HepG2 (cell line): Measurements from ENCODE around the gene TBC1D12. TPM values are rescaled to one million over a fixed set of nuclear protein-coding genes. Genes with fewer than 3 reads are reported as not detected.

Source experiments
- CREB1 ChIP-seq, 2 experiments: fragments of 450-650 bp in 1 of 2; IDR thresholded peaks; 2 replicates each; pipeline ENCODE4 v1.6.1; 2016 to 2017; ENCODE audit warnings: control low read depth in 1 of 2, mild to moderate bottlenecking in 1 of 2, missing compliant biosample characterization in 1 of 2, missing genetic modification characterization in 1 of 2
- DMAP1 ChIP-seq: IDR thresholded peaks from 2 replicates; pipeline ENCODE4 v1.6.1; 2016
- ERF ChIP-seq: IDR thresholded peaks from 2 replicates; pipeline ENCODE4 v1.6.1; 2018; ENCODE audit warnings: missing biosample characterization, missing genetic modification reagents
- GATAD1 ChIP-seq: IDR thresholded peaks from 2 replicates; pipeline ENCODE4 v1.6.1; 2016; ENCODE audit warnings: missing genetic modification reagents, missing compliant biosample characterization
- HMGA1 ChIP-seq: sonication (generic); formaldehyde crosslinking; conservative IDR thresholded peaks from 2 replicates; pipeline ENCODE4 v1.4.0; 2020; ENCODE audit warnings: missing genetic modification reagents
- JUNB ChIP-seq: sonication (generic); formaldehyde crosslinking; IDR thresholded peaks from 2 replicates; pipeline ENCODE4 v1.8.0; 2022; ENCODE audit warnings: missing genetic modification reagents, mild to moderate bottlenecking, borderline replicate concordance
- MED8 ChIP-seq: sonication (generic); formaldehyde crosslinking; IDR thresholded peaks from 2 replicates; pipeline ENCODE4 v1.8.1; 2023; ENCODE audit warnings: mild to moderate bottlenecking, missing genetic modification reagents; ENCODE audit not compliant: insufficient replicate concordance
- MNT ChIP-seq: fragments of 450-650 bp; IDR thresholded peaks from 2 replicates; pipeline ENCODE4 v1.6.1; 2016
- RERE ChIP-seq: IDR thresholded peaks from 2 replicates; pipeline ENCODE4 v1.6.1; 2016; ENCODE audit warnings: low read depth, missing genetic modification reagents, missing compliant biosample characterization
- ZBTB7B ChIP-seq: sonication (generic); formaldehyde crosslinking; IDR thresholded peaks from 2 replicates; pipeline ENCODE4 v1.4.0; 2020; ENCODE audit warnings: missing genetic modification reagents
- ZNF503 ChIP-seq: sonication (generic); formaldehyde crosslinking; IDR thresholded peaks from 2 replicates; pipeline ENCODE4 v1.4.0; 2020; ENCODE audit warnings: missing genetic modification reagents
- ZNF672 ChIP-seq: sonication (generic); formaldehyde crosslinking; IDR thresholded peaks from 2 replicates; pipeline ENCODE4 v1.8.1; 2022; ENCODE audit warnings: missing genetic modification reagents
- ZSCAN22 ChIP-seq: sonication (generic); formaldehyde crosslinking; IDR thresholded peaks from 2 replicates; pipeline ENCODE4 v1.4.0; 2020; ENCODE audit warnings: mild to moderate bottlenecking, missing genetic modification reagents
- polyA plus RNA-seq, 8 experiments: library from polyadenylated mRNA; depleted of rRNA in 3 of 8; stranded (reverse) in 7 of 8; unstranded in 1 of 8; fragments of >200 nt; fragmentation: Illumina TruSeq in 4 of 8; extraction: Trizol in 4 of 8; gene quantifications; 2 replicates each; pipeline versions ENCODE4 v1.2.1 to v1.2.3, GENCODE V29; 2011 to 2016; ENCODE audit warnings: low read depth in 4 of 8, missing spikeins in 1 of 8, mixed read lengths in 1 of 8; ENCODE audit not compliant: insufficient read depth in 1 of 8
- total RNA-seq, 5 experiments: library from RNA; depleted of rRNA; stranded (reverse); fragments of >200 nt; fragmentation: Illumina TruSeq; extraction: Trizol; gene quantifications; 2 replicates each; pipeline ENCODE4 v1.2.3, GENCODE V29; 2016; ENCODE audit warnings: low read depth in 1 of 5

TBC1D12 gene
- total and polyA plus RNA-seq, 2 of the 13 experiments (the other 11 are each of a cell fraction or from before 2014, with no cell fraction given), result 5.7 to 6.2 TPM

- TF ChIP-seq RERE (CRISPR knock-in tag) (0 out of 2 replicates have a peak, but pooled peaks have one; percentile 13), MNT (0 out of 2 replicates have a peak, but pooled peaks have one; percentile 2), ZSCAN22 (CRISPR knock-in tag) (no peak), ERF (CRISPR knock-in tag) (peak; percentile 58; the same call in 1 of the 2 replicates), MED8 (CRISPR knock-in tag) (peak; percentile 57), ZBTB7B (CRISPR knock-in tag) (peak; percentile 52; the same call in 1 of the 2 replicates), HMGA1 (CRISPR knock-in tag) (no peak), ZNF672 (CRISPR knock-in tag) (no peak), CREB1 (IDR thresholded peaks at IDR 0.05) (no peak), CREB1 (CRISPR knock-in tag; IDR thresholded peaks at IDR 0.05) (no peak), GATAD1 (CRISPR knock-in tag) (peak; percentile 83), ZNF503 (CRISPR knock-in tag) (peak; percentile 67; the same call in 1 of the 2 replicates), JUNB (no peak), DMAP1 (CRISPR knock-in tag) (peak; percentile 74; the same call in 1 of the 2 replicates)
Measured at GRCh38 chr10:94402204-94402842, at the start of gene TBC1D12 (continued).
